Upper lobe of left lung (tissue), 4 donors: ENCODE measurements around the gene NEURL3.

Experiments used
- EP300 ChIP-seq, 4 donors: sonication (generic); formaldehyde crosslinking; IDR thresholded peaks; one replicate each; pipeline ENCODE4 v1.5.1; 2017; ENCODE audit warnings: antibody characterized with exemption in 4 of 4, control low read depth in 2 of 4
- POLR2A ChIP-seq, 4 donors: fragments of 450-650 bp; IDR thresholded peaks; one replicate each; pipeline ENCODE4 v1.5.1; 2016 to 2017; ENCODE audit warnings: antibody characterized with exemption in 4 of 4, mild to moderate bottlenecking in 2 of 4
- TF ChIP-seq, protein P1 (sequence below), 6 experiments: fragments of 450-650 bp in 4 of 6; fragments of 200-600 bp in 2 of 6; sonication (generic) in 2 of 6; IDR thresholded peaks; one replicate each; pipeline ENCODE4 v1.5.1; 2016 to 2019; ENCODE audit warnings: antibody characterized with exemption in 6 of 6

DNA sequence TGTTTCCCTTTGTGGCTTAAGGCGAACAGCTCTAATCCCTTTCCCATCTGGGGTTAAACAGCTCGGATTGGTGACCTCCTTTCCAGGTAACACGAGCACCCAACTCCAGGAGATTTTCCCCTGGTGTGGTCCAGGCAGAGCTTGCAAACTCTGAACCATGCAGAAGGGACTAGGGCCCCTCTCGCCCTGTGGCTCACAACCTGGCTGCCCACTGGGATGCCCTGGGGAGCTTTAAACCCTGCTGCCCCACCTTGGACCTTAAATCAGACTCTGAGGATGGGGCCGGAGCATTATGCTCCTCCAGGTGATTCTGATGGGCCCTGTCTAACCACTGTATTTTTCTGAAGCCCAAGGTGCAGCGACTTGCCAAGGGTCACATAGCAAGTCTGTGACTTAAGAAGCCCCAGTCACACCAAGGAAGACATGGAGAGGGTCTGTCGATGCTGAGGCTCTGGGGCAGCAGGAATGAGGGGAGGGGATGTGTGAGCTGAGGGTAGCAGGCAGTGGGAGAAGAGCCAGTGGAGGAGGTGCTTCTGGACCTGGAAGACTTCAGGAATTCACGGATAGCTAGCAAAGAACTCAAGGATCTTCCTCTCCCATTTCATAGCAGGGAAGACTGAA, 37.3 kb upstream of the NEURL3 start:
- TF ChIP-seq, protein P1, sequence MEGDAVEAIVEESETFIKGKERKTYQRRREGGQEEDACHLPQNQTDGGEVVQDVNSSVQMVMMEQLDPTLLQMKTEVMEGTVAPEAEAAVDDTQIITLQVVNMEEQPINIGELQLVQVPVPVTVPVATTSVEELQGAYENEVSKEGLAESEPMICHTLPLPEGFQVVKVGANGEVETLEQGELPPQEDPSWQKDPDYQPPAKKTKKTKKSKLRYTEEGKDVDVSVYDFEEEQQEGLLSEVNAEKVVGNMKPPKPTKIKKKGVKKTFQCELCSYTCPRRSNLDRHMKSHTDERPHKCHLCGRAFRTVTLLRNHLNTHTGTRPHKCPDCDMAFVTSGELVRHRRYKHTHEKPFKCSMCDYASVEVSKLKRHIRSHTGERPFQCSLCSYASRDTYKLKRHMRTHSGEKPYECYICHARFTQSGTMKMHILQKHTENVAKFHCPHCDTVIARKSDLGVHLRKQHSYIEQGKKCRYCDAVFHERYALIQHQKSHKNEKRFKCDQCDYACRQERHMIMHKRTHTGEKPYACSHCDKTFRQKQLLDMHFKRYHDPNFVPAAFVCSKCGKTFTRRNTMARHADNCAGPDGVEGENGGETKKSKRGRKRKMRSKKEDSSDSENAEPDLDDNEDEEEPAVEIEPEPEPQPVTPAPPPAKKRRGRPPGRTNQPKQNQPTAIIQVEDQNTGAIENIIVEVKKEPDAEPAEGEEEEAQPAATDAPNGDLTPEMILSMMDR (IDR thresholded peaks at IDR 0.05): no peak
- no peak for TF ChIP-seq POLR2A (IDR thresholded peaks at IDR 0.05)
- TF ChIP-seq EP300 (IDR thresholded peaks at IDR 0.05): no peak
